Activated T-helper 1 cell treated with anti-CD3 and anti-CD28 coated beads, Interleukin-2, amount 50 U/mL, for 16 hours (primary cell): ENCODE measurements around the gene MIOS.

ENCODE experiments used
- DNase-seq, 2 donors: peaks; one replicate each; pipeline ENCODE4 v3.0.0-alpha.2; 2020; ENCODE audit warnings: low read depth in 1 of 2, low spot score in 1 of 2

Gene MIOS

DNA sequence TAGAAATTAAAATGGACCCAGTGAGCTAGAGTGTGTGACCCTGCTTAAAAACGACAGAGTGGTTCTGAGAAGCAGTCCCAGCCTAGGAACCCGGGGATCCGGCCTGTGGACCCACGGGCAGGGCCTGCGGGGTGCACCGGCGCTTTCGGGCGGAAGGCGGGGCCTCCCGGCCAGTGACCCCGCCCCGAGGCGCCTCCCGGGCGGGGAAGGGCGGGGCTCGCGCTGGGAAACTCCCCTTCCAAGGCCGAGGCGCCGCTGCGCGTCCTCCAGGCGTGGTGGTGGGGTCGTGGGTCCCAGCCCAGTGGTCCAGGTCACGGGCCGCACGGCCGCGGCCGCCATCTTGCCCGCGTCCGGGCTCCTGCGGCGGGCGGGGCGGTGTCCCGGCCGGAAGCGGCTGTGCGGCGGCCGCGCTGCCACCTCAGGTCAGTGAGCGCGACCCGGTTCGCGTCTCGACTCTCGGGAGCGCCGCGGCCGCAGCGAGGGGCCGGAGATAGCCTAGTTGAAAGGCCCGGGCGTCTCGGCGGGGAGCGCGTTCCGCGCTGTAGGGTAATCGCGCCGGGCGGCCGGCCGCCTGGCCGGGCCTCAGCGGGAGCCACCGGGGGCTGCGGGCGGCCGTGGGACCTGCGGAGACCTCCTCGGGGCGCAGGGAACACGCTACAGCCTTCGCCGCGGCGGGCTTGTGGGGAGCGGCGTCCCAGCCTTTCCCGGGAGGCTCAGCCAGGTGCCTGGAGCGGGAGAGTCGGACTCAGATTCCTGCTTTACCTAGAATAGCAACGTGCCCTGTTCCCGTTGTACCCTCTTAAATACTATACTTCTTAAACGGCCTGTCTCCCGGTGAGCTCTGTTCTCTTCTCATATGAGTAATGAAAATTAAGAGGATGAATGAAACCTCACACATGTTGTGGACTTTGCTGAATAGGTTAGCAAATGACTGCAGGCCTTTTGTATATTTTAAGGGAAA is at the start of gene MIOS:
Gene MIOS, plus strand, starts transcription at position 234 of the 961 bp plus-strand sequence. CDS start 5,592 bp downstream, outside the sequence.
- peak; percentile 57 to 78 for DNase-seq

DNA sequence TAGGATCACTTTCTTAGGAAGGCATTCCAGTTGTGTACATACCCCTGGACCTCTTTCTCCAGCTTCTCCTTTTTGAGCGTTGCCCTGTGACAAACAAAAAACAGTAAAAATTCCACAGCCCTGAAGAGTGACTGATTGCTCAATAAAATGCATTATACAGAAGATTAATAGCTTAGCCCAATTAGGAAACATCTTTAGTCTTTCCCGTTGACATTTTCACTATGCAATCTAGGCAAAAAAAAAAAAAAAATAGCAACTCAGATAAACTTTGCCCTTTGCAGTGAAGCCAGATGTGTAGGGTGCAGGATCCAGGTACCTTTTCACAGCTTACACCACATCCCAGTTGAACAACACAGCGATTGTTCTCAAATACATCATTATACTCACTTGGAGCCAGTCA is 48.9 kb upstream of the MIOS start:
- no peak for DNase-seq

DNA sequence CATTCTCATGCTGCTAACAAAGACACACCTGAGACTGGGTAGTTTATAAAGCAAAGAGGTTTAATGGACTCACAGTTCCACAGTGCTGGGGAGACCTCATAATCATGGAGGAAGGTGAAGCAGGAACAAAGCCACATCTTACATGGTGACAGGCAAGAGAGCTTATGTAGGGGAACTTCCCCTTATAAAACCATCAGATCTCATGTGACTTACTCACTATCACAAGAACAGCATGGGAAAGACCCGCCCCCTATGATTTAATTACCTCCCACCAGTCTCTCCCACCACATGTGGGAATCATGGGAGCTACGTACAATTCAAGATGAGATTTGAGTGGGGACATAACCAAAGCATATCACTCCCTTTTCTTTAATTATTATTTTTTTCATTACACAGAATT is 47.6 kb upstream of the MIOS start:
- DNase-seq: no peak

DNA sequence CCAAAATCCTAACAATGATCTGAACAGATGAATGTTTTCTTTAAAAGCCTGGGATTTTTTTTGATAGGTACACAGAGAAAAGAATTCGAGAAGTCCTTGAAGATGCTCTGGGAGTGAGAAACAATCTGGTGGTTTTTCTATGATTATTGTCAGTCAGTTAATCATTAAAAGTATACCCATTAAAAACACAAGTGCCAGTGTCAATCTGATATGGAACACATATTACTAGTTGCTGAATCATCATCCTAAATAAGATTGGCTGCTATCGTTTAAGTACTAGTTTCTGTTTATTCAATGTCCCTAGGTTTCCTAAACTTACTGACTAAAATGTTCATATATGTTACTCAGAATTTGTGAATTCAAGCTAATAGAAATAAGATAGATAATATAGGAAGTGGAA is 47.2 kb upstream of the MIOS start:
- DNase-seq: no peak

DNA sequence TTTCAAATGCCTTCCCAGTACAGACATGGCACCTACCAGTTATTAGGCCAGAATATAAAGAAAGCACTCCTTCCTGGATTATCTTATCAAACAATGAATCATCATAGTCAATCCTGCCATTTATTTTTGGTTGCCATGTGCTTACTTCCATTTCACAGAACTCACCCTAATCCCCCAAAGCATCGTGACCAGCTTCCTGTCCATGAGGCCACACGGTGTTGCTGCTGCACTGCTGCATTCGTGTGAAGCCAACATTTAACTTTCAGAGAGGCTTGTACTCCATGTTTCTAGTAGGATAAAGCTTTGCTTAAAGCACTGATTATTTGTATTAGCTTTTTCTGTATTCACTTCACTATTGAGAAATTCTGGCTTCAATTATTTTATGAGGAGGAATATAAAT is 45.4 kb upstream of the MIOS start:
- no peak for DNase-seq

DNA sequence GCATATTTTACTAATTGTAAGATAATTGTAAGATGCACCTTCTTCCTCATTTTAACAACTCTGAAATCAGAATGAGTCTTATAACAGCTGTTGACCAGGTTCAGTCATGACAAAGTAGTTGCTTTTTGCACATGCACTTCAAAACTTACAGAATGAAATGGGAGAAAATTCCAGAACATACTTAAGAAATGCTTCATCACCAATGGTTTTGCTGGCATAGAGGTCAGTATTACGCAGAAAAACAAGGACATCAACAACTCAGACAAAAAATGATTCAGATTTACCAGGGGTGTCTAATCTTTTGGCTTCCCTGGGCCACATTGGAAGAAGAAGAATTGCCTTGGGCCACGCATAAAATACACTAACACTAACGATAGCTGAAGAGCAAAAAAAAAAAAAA is 44.3 kb upstream of the MIOS start:
- no peak for DNase-seq

DNA sequence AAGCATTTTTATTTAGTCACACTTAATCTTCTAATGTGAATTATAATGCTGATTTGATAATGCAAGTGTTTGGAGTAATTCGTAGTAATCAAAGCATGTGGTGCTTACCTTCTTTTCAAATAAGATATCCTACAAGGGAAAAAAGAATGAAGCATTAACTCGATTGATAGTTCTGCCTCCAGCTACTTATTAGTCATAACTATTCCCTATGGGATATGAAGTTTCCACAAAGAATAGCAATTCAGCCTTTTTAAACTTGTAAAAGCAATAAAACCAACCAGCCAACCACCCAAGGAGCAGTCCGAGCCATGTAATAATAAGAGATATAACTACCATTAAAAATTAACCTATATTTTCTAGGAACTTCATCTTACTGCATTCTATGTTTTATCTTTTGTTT is 42.6 kb upstream of the MIOS start:
- no peak for DNase-seq

DNA sequence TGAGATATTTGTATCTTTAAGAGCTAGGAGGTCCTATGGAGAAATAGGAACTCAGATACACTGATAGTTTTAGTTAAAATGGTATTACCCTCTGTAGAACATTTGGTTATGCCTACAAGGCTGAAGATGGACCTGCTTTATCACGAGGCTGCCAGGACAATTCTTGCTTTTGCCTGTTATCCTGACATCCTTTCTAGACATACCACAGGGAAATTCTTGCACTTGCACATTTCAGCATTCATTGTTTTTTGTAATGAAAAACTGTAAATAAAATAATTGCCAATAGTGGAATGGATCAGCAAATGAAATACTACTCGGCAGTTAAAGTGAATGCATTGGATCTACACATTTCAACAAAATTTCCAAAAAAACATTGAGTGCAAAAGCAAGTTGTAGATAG is 40.7 kb upstream of the MIOS start:
- no peak for DNase-seq

DNA sequence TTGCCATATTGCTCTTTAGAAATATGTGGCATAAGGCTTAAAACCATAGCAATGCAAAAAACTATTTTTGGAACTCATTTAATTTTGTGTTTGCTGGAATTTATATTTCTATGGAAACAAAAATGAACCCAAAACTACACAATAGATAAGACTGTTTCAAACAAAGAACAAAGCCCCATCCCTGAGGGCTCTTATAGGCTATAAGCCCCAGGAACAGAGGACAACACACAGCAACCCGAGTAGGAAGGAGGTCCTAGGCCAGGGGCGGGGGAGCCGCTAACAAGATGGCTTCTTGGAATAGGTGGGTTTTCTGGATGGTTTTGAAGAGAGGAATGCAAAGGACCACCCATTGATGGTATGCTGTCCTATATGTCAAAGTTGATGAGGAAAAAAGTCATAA is 39.6 kb upstream of the MIOS start:
- no peak for DNase-seq

DNA sequence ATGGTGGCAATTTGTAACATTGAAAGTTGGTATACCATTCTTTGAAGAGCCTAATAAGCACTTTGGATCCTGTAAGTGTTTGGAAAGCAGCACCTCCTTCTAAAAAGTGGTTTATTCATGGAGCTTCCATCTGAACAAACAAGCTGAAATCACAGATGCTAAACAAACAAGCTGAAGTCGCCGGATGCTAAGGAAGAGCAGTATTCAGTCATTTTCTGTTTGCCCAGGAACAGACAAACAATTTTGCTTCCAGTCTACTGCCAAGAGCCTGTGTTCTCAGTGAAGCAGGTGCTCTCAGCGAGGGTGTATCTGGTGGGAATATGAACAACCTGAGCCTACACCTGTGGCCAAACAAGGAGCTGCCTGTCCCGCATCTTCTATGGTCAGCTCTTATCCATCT is 37.4 kb upstream of the MIOS start:
- no peak for DNase-seq

DNA sequence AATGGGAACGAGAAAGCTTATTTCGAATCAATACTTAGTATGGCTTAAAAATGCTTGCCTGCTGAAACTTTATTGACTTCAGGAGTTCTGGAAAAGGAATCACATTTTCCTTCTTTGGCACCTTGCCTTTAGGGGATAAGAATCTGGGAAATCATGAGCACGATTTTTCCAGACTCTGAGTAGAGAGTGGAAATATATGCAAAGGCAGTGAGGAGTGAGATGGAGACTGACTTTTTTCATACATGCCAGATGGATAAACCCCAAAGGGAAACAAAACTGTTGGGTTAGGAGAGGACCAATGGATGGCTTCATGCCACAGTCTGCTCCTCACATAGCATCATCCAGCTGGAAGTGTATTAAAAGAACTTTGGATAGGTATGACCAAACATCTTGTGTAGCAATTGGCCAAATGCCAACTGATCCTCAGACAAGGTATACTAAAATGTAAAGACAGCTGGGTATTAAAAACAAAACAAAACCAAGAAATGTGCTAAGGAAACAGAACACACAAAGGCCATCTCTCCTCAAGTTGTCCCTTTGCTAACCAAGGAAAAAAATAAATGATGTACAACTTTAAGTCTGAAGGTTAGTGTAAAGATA is 32.8 kb upstream of the MIOS start:
- no peak for DNase-seq

DNA sequence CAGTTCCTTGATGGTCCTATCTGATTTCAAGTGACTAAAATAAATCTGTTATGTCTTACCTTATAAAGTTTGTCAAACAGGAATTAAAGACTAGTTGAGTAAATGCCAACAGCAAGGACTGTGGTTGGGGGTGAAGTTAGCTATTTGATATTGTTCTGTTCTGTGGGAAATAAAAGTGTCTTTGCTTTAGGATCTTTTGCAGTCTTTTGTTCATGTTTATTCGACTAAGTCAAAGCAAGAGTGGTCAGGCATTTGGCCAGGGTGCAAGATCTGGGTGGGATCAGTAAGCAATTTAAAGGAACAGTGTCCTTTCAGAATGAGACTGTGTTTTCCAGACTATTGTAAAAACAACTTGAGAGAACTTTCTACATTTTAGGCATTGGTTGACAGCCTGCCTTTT is 31.0 kb upstream of the MIOS start, which contains the start of gene COL28A1:
Gene COL28A1, minus strand, starts transcription at position 183 of the 400 bp plus-strand sequence. CDS start 2,998 bp downstream, outside the sequence.
- DNase-seq: no peak

DNA sequence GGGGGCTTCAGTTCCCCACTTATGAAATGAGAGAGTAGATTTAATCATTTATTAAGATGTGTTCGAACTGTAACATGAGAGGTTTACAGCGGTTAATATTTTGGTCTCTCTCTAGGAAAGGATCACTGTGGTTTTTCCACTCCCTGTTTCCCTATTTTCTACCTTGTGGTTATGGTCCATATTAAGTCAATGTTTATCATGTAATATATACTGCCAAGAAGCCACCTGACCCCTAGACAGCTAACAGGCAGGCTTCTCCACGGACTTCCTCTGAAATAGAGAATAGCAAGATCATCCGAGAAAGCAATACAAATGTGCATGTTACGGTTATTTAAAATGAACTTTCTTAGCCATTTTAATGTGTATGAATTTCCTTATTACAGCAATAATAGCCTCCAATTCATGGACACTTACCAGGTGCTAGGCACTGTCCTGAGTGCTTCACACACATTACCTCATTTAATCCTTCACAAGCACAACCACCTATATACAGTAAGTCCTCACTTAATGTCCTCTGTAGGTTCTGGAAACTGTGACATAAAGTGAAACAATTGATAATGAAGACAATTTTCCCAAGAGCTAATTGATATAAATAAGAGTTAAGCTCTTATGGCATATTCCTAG is 30.2 kb upstream of the MIOS start:
- no peak for DNase-seq

DNA sequence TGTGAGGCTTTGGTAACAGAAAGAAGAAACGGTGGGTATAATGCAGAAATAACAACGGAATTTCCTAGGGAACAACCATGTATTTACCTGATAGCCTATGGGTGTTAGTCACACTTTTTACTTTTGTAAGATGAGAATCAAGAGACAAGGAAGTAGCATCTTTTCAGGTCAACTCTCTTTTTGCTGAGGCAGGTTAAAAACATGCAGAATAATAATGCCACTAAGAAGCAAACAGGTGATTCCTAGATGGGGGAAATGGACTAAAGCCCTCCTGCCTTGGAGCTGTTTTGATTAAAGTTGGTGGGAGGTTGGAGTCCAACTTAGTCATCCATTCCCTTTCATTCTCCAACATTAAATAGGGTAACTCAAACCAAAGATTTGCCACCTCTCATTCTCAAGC is 29.0 kb upstream of the MIOS start:
- no peak for DNase-seq

DNA sequence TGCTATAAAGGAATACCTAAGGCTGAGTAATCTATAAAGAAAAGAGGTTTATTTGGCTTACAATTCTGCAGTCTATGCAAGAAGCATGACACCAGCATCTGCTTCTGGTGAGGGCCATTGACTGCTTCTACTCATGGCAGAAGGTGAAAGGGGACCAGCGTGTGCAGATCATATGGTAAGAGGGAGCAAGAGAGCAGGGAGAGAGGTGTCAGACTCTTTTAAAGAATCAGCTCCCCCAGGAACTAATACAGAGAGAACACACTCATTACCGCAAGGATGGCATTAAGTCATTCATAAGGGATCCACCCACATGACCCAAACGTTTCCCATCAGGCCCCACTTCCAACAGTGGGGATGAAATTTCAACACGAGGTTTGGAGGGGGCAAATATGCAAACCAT is 27.5 kb upstream of the MIOS start:
- no peak for DNase-seq

DNA sequence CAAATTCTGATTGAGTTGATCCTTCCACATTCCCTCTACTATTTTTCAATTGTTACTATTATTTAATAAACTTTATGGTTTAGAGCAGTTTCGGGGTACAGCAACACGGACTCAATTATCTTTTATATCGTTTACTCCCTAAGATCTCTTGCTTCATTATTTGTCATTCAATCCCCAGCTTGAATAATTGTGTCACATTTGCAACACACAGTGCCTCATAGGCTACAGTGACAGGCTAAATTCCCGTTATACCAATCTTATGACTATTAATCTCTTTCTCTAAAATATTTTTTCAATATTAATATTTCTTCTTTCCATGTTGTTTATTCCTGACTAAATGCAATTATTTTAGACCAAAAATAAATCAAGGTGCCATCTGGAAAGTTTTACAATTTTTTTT is 27.0 kb upstream of the MIOS start:
- no peak for DNase-seq

DNA sequence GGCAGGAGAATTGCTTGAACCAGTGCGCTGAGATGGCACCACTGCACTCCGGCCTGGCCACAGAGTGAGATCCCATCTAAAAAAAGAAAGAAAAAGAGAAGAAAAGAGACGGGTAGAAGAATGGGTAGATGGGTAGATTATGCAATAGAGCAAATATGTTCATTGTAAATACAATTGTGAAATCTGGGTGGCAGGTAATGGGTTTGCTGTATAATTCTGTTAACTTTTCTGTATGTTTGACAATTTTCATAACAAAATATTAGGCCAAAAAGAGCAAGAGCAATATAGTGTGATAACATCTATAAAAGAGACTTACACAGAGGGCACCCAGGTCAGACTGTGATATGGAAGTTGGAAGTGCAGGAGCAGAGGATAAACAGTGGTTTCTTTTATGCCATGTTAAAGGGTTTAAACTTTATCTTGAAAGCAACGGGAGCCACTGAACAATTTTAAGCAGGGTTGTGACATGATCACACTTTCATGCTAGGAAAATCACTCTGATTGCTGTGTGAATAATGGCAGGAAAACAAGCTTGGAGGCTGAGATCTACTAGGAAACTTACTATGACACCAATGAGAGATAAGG is 24.3 kb upstream of the MIOS start:
- no peak for DNase-seq

DNA sequence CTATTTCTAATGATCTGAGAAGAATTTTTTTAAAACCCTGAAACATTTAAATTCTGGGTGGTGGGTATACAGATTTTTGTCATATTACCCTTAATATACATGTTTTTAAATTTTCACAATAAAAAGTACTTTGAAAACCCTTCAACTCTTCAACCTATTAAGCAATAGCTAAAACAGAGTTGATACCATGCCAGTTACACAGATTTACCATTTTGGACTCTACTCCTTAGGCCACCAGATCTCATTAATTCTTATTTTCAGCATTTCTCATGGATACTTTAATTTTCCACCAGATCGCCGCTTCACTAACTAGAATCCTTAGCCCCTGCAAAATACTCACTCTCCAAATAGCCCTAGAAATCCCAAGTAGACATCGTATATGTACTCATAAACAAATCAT is 18.3 kb upstream of the MIOS start:
- DNase-seq: no peak

DNA sequence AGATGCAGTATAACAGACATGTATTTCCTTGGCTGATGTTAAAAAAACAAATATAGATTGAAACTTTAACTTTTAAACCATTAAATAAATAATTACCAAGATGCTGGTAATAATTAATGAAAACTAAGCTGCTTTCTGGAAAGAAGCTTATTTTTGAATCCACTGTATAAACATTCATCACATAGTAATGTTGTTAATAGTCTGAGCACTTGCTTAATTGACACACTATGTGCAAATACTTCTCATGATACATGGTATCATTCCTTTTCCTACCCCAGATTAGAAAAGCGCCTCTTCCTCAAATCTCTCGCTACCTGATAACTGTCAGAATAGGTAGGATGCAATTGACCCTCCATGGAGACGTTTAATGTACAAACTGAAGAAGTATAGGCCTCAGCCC is 16.0 kb upstream of the MIOS start:
- DNase-seq: no peak

DNA sequence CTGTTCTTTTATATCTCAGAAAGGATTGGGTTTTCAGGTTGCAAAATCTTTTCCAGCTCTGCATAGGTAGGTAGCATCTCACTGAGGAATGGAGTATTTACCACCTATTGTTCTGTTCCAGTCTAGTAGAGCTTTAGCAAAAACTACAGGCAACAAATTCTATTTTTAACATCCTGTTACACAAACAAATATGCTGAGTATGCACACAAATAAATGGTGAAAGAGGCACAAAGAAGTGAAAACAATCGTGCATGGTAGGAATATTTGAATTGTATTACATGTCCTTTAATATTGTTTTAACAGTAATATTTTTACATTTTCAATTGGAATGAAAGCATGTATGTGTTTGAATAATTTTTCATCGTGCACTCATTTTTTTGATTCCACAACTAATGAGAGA is 14.5 kb upstream of the MIOS start:
- no peak for DNase-seq

DNA sequence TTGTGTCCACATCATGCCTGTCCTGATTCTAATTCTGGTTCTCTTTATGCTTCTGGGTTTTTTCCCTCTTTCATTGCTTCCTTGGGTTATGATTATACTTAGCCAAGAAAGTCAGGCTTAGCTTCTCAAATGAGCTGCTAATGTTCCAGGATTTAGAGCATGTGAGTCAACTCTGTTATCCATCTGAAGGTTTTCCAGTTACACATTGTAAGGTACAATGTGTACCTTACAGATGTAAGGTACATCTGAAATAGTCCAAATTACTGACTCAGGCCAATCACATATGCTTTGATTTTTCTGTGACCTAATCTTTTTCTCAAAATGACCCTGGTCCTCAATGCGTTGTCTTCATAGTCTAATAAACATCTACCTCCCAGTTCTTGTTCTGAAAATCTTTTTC is 13.3 kb upstream of the MIOS start:
- DNase-seq: no peak

DNA sequence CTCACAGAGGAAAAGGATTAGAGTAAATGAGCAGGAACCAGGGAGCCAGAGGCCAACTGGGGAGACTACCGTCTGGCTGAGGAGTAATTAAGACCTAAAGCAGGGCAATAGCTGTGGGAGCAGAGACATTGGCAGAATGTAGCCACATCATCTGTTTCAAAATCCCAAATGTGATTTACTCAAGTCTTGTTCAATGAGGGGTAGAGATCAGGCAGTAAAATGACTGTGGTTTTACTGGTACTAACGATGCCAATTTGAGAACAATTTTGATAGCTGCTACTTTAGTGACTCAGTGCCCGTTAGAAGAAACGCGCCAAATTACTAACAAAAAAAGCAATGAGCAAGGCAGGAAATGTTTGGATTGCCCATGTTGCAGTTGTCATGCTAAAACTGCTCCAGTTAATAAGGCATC is 12.7 kb upstream of the MIOS start:
- DNase-seq: no peak
